CD4-positive, alpha-beta T cell treated with Interleukin-15 for 1 hour (primary cell): ENCODE results near the gene XRCC6.
"Not testable (repeated sequence)": the region's sequence is repeated elsewhere in the genome, so short reads cannot be mapped to it uniquely, and the experiment has no call there.

Experiments used
- DNase-seq: peaks from one replicate; pipeline ENCODE4 v3.0.0-alpha.2; 2020

Gene XRCC6

DNA sequence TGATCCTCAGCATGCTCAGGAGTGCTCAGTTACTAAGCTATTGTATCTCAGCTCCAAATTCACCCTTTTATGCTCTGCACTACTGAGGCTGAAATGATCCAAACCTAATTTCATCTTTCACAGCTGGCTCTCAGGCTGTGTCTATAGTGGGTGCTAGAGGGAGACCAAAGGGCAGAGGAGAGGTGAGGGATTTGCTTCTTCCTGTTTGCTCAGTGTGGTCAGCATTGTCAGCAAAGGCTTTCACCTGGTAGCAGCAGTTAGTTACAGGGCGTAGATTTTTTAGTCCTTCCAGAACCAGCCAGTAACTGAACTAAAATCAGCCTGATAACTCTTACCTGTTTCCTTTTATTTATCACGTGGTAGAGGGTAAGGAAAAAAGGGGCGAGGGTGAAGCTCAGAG, 33.2 kb downstream of the XRCC6 start:
- DNase-seq: no peak

DNA sequence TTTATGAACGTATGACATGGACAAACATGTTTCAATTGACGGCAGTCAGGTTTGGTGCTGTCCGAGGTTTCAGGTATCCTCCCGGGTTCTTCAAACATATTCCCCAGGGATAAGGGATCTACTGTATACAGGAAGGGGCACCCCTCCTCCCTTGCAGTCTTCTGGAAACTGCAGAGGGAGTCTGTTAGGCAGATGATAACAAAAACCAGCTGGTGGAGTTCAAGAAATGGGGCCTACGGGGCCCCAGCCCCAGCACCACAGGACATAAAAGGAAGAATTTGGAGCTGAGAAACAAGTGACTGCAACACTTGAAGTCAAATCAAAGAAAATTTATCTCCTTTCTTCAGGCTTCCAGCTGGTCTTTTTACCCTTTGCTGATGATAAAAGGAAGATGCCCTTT, 35.5 kb downstream of the XRCC6 start:
- DNase-seq: no peak

DNA sequence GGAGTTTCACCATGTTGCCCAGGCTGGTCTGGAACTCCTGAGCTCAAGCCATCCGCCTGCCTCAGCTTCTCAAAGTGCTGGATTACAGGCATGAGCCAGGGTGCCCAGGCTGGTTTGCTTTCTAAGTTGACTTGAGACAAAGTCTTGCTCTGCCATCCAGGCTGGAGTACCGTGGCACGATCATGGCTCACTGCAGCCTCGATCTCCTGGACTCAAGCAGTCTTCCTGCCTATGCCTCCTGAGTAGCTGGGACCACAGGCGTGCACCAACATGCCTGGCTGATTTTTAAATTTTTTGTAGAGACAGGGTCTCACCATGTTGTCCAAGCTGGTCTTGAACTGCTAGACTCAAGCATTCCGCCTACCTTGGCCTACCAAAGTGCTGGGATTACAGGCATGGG, 36.6 kb downstream of the XRCC6 start:
- no peak for DNase-seq

DNA sequence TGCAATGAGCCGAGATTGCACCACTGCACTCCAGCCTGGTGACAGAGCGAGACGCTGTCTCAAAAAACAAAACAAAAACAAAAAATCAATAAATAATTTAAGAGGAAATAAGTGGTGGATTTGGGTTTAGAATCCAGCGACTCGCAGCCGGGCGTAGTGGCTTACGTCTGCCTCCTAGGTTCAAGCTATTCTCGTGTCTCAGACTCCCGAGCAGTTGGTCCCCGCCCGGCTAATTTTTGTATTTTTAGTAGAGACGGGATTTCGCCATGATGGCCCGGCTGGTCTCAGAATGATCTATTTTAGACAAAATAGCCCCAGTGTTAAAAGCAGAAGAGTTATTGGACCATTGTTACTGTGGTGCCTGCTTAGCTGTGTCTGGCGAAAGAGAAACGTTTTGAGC, 37.8 kb downstream of the XRCC6 start:
- no peak for DNase-seq

DNA sequence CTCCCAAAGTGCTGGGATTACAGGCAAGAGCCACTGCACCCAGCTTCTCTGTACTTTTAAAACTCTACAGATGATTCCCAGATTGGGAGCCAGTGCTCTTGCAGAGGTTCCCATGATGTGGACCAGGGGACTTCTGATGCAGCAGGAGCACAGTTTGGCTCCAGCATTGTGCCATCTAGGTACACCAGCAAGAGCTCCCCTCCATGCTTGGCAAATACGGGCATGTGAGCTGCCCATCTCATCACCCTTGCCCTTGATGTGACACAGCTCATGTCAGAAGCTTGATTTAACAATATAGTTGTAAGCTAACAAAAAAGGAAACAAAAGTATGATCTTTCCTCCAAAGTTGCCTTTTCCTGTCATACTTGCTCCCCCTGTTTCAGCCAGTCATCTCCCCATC, 38.8 kb downstream of the XRCC6 start:
- DNase-seq: no peak

DNA sequence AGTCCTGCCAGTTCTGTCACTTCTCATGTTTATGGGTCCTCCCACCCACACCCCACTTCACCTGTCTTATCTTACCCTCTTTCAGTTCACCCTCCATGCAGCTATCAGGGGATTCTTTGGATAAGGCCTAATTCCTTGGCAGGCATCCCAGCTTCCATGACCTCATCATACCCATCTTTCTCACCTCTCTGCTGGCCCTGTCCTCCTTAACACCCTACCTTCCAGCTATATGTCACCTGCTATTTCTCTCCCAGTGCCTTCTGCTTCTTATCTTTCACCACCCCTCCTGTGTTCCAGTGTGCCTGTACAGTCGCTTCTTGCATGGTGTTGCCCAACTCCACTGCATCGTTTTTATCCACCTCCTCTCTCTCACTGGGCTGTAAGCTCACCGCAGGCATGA, 39.3 kb downstream of the XRCC6 start:
- no peak for DNase-seq

DNA sequence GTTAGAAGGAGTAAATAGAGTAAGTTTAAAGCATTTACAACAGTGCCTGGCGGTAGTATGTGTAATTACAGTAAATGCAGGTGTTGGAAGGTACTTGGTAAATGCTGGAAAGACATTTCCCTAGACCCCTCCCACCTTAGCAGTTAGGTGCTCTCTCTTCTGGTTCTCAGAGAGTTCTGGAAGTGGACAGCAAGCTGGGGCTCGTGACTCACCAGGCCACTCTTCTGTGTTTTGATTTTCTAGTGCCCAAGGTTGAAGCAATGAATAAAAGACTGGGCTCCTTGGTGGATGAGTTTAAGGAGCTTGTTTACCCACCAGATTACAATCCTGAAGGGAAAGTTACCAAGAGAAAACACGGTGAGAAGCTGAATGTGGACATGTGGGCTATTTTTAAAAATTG, 40.0 kb downstream of the XRCC6 start:
- DNase-seq: no peak

DNA sequence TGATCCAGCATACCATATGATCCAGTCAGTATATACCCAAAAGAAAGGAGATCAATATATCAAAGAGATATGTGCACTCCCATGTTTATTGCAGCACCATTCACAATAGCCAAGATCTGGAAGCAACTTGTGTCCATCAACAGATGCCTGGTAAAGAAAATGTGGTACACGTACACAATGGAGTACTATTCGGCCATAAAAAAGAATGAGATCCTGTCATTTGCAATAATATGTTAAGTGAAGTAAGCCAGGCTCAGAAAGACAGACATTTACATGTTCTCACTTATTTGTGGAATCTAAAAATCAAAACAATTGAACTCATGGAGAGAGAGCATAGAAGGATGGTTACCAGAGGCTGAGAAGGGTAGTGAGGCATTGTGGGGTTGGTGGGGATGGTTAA, 40.6 kb downstream of the XRCC6 start:
- DNase-seq: no peak

DNA sequence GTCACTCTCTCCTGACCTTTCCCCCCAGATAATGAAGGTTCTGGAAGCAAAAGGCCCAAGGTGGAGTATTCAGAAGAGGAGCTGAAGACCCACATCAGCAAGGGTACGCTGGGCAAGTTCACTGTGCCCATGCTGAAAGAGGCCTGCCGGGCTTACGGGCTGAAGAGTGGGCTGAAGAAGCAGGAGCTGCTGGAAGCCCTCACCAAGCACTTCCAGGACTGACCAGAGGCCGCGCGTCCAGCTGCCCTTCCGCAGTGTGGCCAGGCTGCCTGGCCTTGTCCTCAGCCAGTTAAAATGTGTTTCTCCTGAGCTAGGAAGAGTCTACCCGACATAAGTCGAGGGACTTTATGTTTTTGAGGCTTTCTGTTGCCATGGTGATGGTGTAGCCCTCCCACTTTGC, 42.5 kb downstream of the XRCC6 start:
- not testable (repeated sequence) for DNase-seq

DNA sequence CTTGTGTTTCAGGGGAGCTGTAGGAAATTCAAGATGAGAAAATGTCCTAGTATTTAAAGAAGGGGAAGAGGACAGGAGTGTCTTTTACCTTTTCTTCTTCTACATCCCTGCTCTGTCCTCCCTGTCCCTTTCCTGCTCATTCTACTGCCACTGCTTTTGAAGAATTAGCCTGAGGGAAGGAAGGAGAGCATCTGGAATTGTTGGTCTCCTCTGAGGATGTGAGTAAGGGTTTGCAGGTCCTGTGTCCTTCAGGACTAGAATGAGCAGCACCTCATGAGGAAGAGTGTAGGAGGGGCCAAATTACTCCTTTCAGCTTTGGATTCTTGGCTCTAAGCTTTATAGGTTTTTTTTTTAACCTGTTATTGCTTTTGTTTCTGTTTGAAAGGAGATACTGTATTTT, 43.4 kb downstream of the XRCC6 start:
- DNase-seq: no peak

DNA sequence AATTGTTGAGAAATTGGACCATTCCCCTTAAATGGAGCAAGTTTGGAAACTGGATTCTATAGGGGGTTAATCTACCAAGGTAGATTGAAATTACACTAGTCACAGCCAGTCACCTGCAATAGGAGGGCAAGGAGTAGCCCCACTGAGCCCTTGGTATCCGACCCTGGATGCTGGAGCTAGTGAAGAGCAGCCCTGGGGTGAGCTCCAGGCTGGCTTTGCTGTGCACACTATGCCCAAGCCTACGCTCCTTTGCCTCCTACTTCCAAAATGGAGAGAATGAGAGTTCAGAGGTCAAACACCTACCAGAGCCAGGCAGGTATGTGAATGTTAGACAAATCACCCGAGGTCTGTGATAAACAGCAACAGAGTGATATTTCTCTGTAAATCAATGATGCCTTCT, 43.9 kb downstream of the XRCC6 start:
- no peak for DNase-seq

DNA sequence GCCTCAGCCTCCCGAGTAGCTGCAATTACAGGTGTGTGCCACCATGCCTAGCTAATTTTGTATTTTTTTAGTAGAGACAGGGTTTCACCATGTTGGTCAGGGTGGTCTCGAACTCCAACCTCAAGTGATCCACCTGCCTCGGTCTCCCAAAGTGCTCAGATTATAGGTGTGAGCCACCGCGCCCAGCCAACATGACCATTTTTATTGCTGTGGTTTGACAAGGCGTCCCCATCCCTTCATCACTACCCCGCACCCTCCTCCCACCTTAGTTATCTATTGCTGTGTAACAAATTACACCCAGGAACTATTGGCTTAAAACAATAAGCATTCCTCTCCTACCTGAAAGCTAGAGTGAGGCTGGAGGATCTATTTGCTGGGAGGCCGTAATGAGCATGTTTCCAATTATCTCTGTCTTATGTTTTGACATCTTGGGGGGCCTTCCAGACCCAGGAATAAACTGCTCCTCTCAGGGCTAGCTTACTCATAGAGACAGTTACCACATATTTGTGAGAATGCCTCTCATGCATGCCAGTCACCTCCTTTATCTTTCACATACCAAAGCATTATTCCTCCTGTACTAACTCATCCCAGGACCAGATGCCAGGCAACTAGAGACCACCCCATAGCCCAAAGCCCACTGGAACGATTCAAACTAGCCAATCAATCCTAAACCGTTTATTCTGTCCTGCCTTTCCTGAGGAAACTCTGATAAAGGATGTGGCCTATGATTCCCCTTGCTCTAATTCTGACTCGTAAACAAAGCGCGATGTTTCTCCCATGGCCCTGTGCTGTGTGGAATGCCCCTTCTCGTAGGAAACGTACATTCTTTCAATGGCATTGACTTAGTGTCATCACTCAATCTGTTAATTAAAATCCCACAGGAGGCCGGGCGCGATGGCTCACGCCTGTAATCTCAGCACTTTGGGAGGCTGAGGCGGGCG, 48.1 kb downstream of the XRCC6 start:
- no peak for DNase-seq

DNA sequence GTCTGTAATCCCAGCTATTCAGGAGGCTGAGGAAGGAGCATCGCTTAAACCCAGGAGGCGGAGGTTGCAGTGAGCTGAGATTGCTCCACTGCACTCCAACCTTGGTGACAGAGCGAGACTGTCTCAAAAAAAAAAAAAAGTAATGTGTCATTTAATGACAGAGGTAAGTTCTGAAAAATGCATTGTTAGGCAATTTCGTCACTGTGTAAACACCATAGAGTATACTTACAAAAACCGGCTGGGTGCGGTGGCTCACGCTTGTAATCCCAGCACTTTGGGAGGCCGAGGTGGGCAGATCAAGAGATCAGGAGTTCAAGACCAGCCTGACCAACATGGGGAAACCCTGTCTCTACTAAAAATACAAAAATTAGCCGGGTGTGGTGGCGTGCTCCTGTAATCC, 51.0 kb downstream of the XRCC6 start:
- not testable (repeated sequence) for DNase-seq

DNA sequence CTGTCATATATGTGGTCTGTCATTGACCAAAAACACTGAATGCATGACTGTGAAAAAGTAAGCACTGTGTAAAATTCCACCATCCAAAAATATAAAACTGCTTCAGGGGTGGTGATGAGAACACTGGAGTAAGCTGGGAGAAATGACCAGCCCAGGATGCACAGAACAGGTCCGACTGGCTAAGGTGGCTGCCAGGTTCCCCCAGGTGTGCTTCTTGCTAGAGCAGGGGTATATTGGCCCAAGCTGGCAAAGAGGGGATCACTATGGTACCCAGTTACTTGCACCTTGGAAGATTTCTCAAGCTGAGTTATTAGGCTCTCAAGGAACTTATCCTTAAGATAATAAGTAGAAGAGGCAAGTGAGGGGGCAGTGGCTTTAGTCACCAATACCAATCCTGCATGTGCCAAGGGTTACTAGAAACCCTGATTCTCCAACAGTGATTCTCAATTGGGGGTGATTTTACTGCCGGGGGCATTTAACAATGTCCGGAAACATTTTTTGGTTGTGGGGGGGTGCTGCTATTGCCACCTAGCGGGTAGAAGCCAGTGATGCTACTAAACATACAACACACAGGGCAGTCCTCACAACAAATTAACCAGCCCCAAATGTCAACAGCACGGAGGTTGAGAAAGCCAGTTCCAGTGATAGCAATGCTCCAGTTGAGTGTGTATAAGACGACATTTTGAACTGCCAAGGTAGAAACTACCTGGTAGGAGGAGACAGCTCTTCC, 51.9 kb downstream of the XRCC6 start:
- no peak for DNase-seq

DNA sequence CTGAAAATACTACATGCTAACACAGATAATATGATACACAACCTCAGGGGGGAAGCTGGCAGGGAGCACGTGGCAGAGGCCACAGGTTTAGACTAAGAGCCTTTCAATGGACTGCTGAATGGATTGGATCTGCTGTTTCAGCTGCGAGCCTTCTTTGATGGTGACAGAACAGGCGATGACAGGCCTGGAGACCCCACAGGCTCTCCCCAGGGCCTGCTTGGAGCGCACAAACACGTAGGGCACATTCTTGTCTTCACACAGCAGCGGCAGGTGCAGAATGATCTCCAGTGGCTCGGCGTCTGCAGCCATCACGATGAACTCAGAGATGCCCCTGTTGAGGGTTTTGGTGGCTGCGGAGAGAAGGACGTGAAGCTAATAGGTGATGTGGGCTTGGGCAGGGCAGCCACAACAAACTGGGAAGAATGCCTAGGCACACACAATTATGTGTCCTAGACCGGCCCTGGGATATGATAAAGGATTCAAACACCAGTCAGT, 53.8 kb downstream of the XRCC6 start:
- DNase-seq: no peak

DNA sequence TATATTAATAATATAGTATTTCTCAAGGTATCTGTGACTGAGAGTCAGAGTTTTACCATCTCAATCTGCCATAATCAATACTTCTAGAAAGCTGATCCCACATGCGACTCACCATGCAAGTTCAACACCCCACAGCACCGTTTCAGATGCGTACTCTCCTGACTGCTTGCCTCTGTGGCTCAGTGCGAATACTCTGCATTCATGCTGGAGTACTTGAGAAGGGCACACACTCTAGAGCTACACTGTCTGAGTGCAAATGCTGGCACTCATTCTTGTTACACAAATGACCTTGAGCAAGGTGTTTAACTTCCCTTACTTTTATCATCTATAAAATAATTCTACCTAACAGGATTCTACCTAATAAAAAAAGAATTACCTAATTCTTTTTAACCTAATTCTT, 55.0 kb downstream of the XRCC6 start:
- DNase-seq: no peak

DNA sequence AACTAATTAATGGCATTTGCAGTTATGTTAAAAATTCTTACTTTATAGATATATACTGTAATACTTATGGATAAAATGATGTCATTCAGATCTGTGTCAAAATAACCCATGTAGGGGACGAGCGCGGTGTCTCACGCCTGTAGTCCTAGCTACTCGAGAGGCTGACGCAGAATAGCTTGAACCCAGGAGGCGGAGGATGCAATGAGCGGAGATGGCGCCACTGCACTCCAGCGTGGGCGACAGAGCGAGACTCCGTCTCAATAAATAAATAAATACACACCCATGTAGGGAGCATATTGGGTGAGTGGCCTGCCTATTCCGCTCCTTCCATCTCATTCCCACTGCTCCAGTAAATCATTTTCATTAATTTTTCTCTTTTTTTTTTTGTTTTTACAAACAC, 60.5 kb downstream of the XRCC6 start:
- peak; percentile 47 for DNase-seq

DNA sequence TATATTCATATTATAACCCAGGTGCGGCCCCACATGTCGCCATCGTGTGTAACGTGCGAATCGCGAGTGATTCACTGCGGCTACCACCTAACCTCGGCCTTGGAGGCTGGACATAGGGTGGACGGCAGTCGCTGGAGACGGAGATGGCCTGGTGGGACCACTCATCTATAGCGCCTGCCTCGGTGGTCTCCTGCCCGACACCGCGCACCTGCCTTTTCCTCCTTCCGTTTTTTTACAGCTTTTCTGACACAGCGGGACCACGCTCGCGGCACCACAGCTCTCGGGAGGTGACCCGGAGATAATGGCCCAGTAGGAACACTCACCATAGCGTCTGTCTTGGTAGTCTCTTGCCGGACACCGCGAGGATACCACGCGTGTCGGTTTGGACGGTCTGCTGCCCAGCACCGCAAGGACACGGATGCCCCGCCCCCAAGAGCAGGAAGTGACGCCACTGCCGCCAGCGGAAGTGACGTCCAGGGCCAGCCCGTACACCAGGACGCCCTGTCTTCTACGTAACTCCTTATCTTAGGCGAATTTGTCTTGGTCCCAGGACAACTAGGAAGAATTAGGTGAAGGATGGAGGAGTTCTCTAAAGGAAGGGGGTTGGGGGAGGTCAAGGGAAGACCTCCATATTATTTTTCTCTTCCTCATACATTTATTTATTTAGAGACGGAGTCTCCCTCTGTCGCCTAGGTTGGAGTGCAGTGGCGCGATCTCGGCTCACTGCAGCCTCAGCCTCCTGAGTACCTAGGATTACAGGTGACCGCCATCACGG, 61.1 kb downstream of the XRCC6 start:
- DNase-seq: peak; percentile 90

DNA sequence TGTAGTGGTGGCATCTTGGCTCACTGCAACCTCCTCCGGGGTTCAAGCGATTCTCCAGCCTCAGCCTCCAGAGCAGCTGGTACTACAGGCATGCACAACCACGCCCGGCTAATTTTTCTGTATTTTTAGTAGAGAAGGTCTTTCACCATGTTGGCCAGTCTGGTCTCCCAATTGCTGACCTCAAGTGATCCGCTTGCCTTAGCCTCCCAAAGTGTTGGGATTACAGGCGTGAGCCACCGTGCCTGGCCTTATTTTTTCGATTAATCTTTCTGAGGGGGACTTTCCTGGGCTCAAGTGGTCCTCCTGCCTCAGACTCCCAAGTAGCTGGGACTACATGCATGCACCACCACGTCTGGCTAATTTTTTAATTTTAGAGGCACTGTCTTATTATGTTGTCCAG, 62.0 kb downstream of the XRCC6 start:
- no peak for DNase-seq

DNA sequence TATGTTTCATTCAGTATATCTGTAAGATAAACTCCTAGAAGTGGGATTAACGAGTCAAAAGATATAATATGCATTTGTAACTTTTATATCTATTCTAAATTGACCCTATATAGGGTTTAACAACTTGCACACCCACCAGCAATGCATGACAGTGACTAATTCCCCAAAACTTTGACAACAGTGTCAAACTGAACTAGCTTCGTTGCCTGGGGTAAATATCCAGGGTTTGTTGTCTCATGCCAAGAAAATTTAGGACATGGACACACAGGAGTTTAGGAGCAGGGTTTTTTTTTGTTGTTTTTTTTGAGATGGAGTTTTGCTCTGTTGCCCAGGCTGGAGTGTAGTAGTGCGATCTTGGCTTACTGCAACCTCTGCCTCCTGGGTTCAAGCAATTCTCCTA, 62.5 kb downstream of the XRCC6 start:
- DNase-seq: no peak

DNA sequence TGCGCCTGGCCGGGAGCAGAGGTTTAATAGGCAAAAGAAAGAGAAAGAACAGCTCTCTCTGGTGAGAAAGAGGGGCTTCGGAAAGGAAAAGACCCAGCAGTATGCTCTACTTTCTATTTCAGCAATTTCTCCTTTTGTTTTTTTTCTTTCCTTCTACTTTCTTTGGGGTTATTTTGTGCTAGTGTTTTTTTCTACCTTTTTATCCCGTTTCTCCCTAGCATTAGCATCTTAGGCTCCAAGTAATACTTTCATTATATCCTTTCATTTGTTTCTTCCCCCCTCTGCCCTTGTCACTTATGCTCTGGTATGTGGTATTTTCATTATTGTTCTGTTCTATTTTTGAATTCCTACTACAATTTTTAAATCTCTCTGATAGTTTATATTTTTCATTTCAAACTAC, 63.1 kb downstream of the XRCC6 start:
- DNase-seq: no peak

DNA sequence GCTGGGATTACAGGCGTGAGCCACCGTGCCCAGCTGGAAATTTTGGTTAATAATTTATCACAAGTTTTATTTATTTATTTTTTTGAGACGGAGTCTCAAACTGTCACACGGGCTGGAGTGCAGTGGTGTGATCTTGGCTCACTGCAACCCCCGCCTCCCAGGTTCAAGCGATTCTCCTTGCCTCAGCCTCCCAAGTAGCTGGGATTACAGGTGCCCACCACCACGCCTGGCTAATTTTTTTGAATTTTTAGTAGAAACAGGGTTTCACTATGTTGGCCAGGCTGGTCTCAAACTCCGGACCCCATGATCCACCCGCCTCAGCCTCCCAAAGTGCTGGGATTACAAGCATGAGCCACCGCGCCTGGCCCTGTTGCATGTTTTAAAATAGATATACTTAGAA, 65.8 kb downstream of the XRCC6 start:
- DNase-seq: not testable (repeated sequence)

DNA sequence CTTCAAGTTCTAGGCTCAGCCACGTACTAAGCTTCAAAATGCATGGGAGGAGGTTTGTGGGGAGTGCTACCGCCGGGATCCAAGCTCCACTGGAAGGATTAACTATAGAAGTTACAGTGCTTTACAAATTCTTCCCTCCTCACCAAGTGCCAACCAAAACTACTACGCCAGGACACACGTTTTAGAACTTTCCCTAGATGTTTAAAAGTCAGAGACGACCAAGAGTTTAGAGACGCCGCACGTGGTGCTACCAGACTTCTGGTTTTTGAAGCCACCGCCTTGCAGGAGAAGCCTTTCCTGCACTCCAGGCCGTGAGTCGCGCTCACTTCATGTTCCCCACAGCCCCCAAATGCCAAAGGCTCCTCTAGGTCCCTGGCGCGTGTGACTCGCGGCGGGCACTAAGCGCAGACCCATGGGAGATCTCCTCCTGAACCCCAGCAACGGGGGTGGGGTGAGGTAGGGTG, 66.8 kb downstream of the XRCC6 start:
- DNase-seq: peak; percentile 27
